GM12892 (cell line): ENCODE results near the gene THOC3.
"Not testable (repeated sequence)": the region's sequence is repeated elsewhere in the genome, so short reads cannot be mapped to it uniquely, and the experiment has no call there.

Experiments used
- POLR2A ChIP-seq: IDR thresholded peaks from 2 replicates; pipeline ENCODE4 v1.6.1; 2011; ENCODE audit warnings: low read depth, low read length, control low read depth
- TAF1 ChIP-seq: IDR thresholded peaks from 2 replicates; pipeline ENCODE4 v1.6.1; 2011; ENCODE audit warnings: low read depth, mild to moderate bottlenecking, control low read depth, low read length, borderline replicate concordance

- TF ChIP-seq POLR2A, TAF1: not testable (repeated sequence)
Observed at GRCh38 chr5:175997979-175998378, 29.9 kb upstream of the THOC3 start.
